Progenitor cell of endocrine pancreas (in vitro differentiated cells): Measurements from ENCODE around the gene C20orf96. TPM values are rescaled to one million over a fixed set of nuclear protein-coding genes. Genes with fewer than 3 reads are reported as not detected.

Source experiments
- DNase-seq: peaks from one replicate; pipeline ENCODE4 v3.0.0; 2021; ENCODE audit warnings: low spot score; ENCODE audit not compliant: unreplicated experiment
- H3K27ac Mint-ChIP-seq: 2 replicates; pipeline ENCODE4 v1.8.0; 2021; ENCODE audit warnings: mild to moderate bottlenecking, moderate library complexity, mixed read lengths
- H3K27me3 Mint-ChIP-seq: 2 replicates; pipeline ENCODE4 v1.8.0; 2021; ENCODE audit warnings: mixed read lengths
- H3K36me3 Mint-ChIP-seq: 2 replicates; pipeline ENCODE4 v1.8.0; 2022; ENCODE audit warnings: mixed read lengths; ENCODE audit not compliant: insufficient read depth
- H3K4me1 Mint-ChIP-seq: 2 replicates; pipeline ENCODE4 v1.8.0; 2021; ENCODE audit warnings: low read depth, mixed read lengths
- H3K4me3 Mint-ChIP-seq: 2 replicates; pipeline ENCODE4 v1.8.0; 2021; ENCODE audit warnings: low read depth, mild to moderate bottlenecking, moderate library complexity, mixed read lengths
- H3K9me3 Mint-ChIP-seq: 2 replicates; pipeline ENCODE4 v1.8.0; 2021; ENCODE audit warnings: low read depth, mixed read lengths
- total RNA-seq: library from RNA; stranded (reverse); gene quantifications from 2 replicates; pipeline ENCODE4 v1.2.1, GENCODE V29; 2021
- TF ChIP-seq, protein P1 (sequence below): fragments of 200-600 bp; sonication (generic); IDR thresholded peaks from one replicate; pipeline ENCODE4 v1.5.0; 2021; ENCODE audit warnings: antibody characterized with exemption, mild to moderate bottlenecking; ENCODE audit not compliant: unreplicated experiment

The C20orf96 gene
- total RNA-seq, 1 donor from 2014 or later, result 69.9 TPM

DNA sequence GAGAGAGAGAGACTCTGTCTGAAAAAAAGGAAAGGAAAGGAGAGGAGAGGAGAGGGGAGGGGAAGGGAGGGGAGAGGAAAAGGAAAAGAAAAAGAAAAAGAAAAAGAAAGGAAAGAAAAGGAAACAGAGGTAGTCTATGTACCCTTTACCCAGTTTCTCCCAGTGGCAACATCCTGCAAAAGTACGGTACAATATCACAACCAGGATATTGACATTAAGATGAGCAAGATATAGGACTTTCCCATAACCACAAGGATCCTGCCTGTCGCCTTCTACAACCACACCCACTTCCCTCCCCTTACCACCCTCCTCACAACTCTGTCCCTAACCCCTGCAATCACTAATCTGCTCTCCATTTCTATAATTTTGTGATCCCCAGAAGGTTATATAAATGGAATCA lies 4.0 kb downstream of the C20orf96 start:
- DNase-seq, result no peak
- H3K27ac Mint-ChIP-seq, result no peak overlapping the region
- H3K36me3 Mint-ChIP-seq, result peaks cover 16% of the 10 kb centered on the region
- no peak overlapping the region for H3K4me3 Mint-ChIP-seq
- H3K4me1 Mint-ChIP-seq, result peaks cover 6% of the 10 kb centered on the region
- H3K9me3 Mint-ChIP-seq, result no peaks in the 10 kb centered on the region
- TF ChIP-seq, protein P1, sequence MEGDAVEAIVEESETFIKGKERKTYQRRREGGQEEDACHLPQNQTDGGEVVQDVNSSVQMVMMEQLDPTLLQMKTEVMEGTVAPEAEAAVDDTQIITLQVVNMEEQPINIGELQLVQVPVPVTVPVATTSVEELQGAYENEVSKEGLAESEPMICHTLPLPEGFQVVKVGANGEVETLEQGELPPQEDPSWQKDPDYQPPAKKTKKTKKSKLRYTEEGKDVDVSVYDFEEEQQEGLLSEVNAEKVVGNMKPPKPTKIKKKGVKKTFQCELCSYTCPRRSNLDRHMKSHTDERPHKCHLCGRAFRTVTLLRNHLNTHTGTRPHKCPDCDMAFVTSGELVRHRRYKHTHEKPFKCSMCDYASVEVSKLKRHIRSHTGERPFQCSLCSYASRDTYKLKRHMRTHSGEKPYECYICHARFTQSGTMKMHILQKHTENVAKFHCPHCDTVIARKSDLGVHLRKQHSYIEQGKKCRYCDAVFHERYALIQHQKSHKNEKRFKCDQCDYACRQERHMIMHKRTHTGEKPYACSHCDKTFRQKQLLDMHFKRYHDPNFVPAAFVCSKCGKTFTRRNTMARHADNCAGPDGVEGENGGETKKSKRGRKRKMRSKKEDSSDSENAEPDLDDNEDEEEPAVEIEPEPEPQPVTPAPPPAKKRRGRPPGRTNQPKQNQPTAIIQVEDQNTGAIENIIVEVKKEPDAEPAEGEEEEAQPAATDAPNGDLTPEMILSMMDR, result no peak
- H3K27me3 Mint-ChIP-seq, result no peaks in the 10 kb centered on the region

DNA sequence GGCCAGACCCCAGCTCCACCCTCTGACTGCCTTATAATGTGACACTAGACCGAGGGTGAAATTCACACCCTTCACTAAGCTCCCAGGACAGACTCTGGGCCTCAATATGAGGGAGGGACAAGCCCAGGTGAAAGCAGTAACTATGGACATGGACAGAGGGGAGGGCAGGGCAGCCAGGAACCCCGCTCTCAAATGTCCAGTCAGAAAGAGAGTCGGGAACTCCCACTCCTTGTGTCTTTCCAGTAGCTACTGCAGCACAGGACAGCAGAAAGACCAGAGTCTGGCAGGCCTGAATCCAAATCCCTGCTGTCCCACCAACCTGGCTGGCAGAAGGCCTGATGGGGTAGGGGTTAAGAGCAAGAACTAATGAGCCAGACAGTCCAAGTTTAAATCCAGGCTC lies 6.4 kb downstream of the C20orf96 start:
- TF ChIP-seq, protein P1, result no peak

DNA sequence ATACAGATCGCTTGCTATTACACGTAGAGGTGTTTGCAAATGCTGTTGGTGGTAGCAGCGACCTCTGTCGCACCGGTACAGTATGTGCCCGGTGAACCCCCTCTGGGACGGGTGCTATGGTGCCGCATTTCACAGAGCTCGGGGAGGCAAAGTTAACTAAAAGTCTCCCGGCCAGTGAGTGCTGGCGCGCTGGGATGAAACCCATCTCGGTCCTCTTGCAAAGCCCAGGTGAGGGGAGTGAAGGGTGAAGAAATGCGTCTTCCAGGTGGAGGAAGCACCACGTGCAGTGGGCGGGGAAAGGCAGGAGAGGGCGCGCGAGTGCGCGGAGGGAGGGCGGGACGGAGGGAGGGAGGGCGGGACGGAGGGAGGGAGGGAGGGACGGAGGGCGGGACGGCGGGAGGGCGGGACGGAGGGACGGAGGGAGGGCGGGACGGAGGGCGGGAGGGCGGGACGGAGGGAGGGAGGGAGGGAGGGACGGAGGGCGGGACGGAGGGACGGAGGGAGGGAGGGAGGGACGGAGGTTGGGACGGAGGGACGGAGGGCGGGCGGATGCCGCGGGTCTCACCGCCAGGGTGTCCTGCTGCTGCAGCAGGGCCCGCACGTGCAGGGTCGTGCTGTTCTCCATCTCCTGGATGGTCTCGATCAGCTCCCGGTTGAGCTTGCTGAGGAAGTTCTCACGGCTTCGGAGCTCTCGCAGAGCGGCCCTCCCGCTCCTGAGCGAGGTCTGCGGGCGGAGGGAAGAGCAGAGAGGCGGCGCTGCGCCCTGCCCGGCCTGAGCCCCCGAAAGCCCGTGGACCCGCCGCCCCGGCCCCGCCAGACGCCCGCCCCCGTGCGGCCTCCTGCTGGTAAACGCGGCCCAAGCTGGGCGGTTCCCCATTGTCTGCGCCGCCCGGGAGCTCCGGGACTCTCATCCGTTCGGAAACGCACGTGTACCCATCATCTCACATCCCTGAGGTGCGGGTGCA lies 11.7 kb downstream of the C20orf96 start:
- Mint-ChIP-seq H3K27ac (no peak overlapping the region), H3K27me3 (no peaks in the 10 kb centered on the region), H3K4me3 (no peak overlapping the region), H3K36me3 (peaks cover 37% of the 10 kb centered on the region), H3K4me1 (no peaks in the 10 kb centered on the region), H3K9me3 (no peaks in the 10 kb centered on the region)
- DNase-seq, result no peak
- TF ChIP-seq, protein P1, result no peak

More for the DNA sequence above, 6.4 kb downstream of the C20orf96 start:
- Mint-ChIP-seq H3K4me3 (no peak overlapping the region), H3K9me3 (no peaks in the 10 kb centered on the region), H3K27ac (no peak overlapping the region), H3K4me1 (peaks cover 5% of the 10 kb centered on the region), H3K36me3 (peaks cover 22% of the 10 kb centered on the region), H3K27me3 (no peaks in the 10 kb centered on the region)
- DNase-seq, result no peak

DNA sequence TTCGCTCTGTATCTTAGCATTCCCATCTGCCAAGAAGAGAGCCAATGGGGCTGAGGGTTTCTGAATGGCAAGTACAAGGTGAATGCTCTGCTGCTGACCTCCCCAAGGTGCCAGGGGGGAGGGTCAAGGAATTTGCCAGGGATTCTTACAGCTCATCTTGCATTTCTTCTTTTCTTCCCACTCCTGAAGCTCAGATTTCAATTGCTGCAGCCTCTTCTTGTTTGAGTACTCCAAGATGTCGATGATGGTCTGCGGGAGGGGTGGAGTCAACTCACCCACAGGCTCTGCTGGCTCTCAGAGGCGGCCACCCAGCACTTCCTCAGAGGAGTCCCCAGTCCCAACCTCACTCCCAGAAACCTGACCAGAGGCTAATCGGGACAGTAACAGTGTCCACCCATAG lies 12.4 kb downstream of the C20orf96 start:
- no peak overlapping the region for H3K27ac Mint-ChIP-seq

DNA sequence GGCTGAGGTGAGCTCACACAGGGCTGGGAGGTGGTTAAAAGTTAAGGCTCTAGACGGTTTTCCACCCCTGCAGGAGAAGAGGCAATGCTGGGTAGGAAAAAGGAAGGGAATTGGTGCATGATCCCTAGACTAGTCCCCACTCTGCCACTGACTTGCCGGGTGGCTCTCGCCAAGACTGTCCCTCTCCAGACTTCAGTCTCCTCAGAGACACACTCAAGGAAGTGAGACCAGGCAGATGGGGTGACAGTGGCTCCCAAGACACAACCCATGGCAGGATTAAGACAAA lies 13.1 kb downstream of the C20orf96 start:
- Mint-ChIP-seq H3K36me3 (peaks cover 39% of the 10 kb centered on the region), H3K4me1 (no peaks in the 10 kb centered on the region), H3K27me3 (no peaks in the 10 kb centered on the region), H3K27ac (no peak overlapping the region), H3K4me3 (no peak overlapping the region), H3K9me3 (no peaks in the 10 kb centered on the region)
- TF ChIP-seq, protein P1, result no peak
- no peak for DNase-seq

More for the DNA sequence above, 12.4 kb downstream of the C20orf96 start:
- H3K4me3 Mint-ChIP-seq, result no peak overlapping the region
- H3K4me1 Mint-ChIP-seq, result no peaks in the 10 kb centered on the region
- TF ChIP-seq, protein P1, result no peak
- no peaks in the 10 kb centered on the region for H3K9me3 Mint-ChIP-seq
- peaks cover 34% of the 10 kb centered on the region for H3K36me3 Mint-ChIP-seq
- no peaks in the 10 kb centered on the region for H3K27me3 Mint-ChIP-seq
- no peak for DNase-seq
